H1 (cell line): Measurements from ENCODE around the gene RSRC2. TPM values are rescaled to one million over a fixed set of nuclear protein-coding genes. Genes with fewer than 3 reads are reported as not detected.

Experiments used
- CTCF ChIA-PET: fragments of 300-600 bp; sonication (Branson Sonifier 250); formaldehyde crosslinking; loops from one replicate; lab custom pipeline; 2021; ENCODE audit not compliant: partially characterized antibody; lab: Charles Lee
- POLR2A ChIA-PET: fragments of 300-600 bp; sonication (Branson Sonifier 250); formaldehyde crosslinking; loops from one replicate; lab custom pipeline; 2021; ENCODE audit warnings: inconsistent platforms; ENCODE audit not compliant: partially characterized antibody; lab: Charles Lee
- DNase-seq, 2 experiments: peaks; one replicate each; pipeline versions ENCODE4 v3.0.0 to v3.0.0-alpha.2; 2010 to 2022; ENCODE audit warnings: low spot score in 2 of 2, low read depth in 1 of 2, mixed read lengths in 1 of 2
- FAIRE-seq: peaks from 2 replicates; lab custom pipeline; 2011; peaks lifted over from hg19 to GRCh38; lab: Jason Lieb, UNC
- H2AFZ ChIP-seq: 2 replicates; pipeline ENCODE4 v1.8.1; 2012; ENCODE audit warnings: low read length, inconsistent platforms
- H2AK5ac ChIP-seq: 2 replicates; pipeline ENCODE4 v1.6.1; 2013; ENCODE audit warnings: low read depth, low read length
- H2BK120ac ChIP-seq: replicated peaks from 2 replicates; pipeline ENCODE3; 2013; ENCODE audit warnings: low read depth, low read length, inconsistent platforms
- H2BK12ac ChIP-seq: 2 replicates; pipeline ENCODE4 v1.6.1; 2013; ENCODE audit warnings: low read depth, low read length
- H2BK15ac ChIP-seq: 2 replicates; pipeline ENCODE4 v1.6.1; 2013; ENCODE audit warnings: low read length
- H2BK20ac ChIP-seq: 2 replicates; pipeline ENCODE4 v1.6.1; 2013; ENCODE audit warnings: low read length
- H2BK5ac ChIP-seq: 2 replicates; pipeline ENCODE4 v1.6.1; 2013; ENCODE audit warnings: low read depth, low read length
- H3K14ac ChIP-seq: 2 replicates; pipeline ENCODE4 v1.6.1; 2013; ENCODE audit warnings: inconsistent platforms; ENCODE audit not compliant: insufficient read length
- H3K18ac ChIP-seq: 2 replicates; pipeline ENCODE4 v1.6.1; 2013; ENCODE audit warnings: low read length; ENCODE audit errors: extremely low read depth
- H3K23ac ChIP-seq: 2 replicates; pipeline ENCODE4 v1.6.1; 2013; ENCODE audit warnings: inconsistent platforms; ENCODE audit not compliant: insufficient read length
- H3K23me2 ChIP-seq: 2 replicates; pipeline ENCODE4 v1.6.1; 2013; ENCODE audit warnings: low read depth, low read length
- H3K27ac ChIP-seq: 2 replicates; pipeline ENCODE4 v1.6.1; 2011; ENCODE audit warnings: low read depth, low read length, inconsistent platforms
- H3K27me3 ChIP-seq, 4 experiments: replicated peaks in 1 of 4; 1 replicate in 1 of 4; 2 replicates in 3 of 4; pipeline versions ENCODE4 v1.6.1 to v1.8.1; 2011 to 2013; ENCODE audit warnings: low read length in 3 of 4, mild to moderate bottlenecking in 3 of 4, inconsistent platforms in 2 of 4, mixed read lengths in 2 of 4, moderate library complexity in 1 of 4; ENCODE audit not compliant: control insufficient read depth in 3 of 4, insufficient read depth in 3 of 4; ENCODE audit errors: extremely low read depth in 1 of 4
- H3K36me3 ChIP-seq, 4 experiments: 2 replicates each; pipeline versions ENCODE4 v1.6.1 to v1.8.1; 2011 to 2013; ENCODE audit warnings: mild to moderate bottlenecking in 4 of 4, low read length in 3 of 4, moderate library complexity in 2 of 4, control low read depth in 1 of 4, inconsistent platforms in 1 of 4; ENCODE audit not compliant: insufficient read depth in 4 of 4, control insufficient read depth in 2 of 4
- H3K4ac ChIP-seq: replicated peaks from 2 replicates; pipeline ENCODE3; 2013; ENCODE audit warnings: low read length, low read depth, mixed read lengths, inconsistent platforms; ENCODE audit not compliant: insufficient read length
- H3K4me1 ChIP-seq, 4 experiments: replicated peaks in 1 of 4; 1 replicate in 1 of 4; 2 replicates in 3 of 4; pipeline versions ENCODE4 v1.6.1 to v1.8.1; 2011 to 2013; ENCODE audit warnings: low read length in 3 of 4, inconsistent platforms in 2 of 4, mixed read lengths in 1 of 4; ENCODE audit not compliant: insufficient read depth in 4 of 4, control insufficient read depth in 3 of 4
- H3K4me2 ChIP-seq, 2 experiments: 2 replicates each; pipeline versions ENCODE4 v1.6.1 to v1.8.1; 2011 to 2013; ENCODE audit warnings: low read depth in 2 of 2, low read length in 2 of 2, control low read depth in 1 of 2, inconsistent platforms in 1 of 2, mild to moderate bottlenecking in 1 of 2; ENCODE audit not compliant: insufficient read depth in 1 of 2
- H3K4me3 ChIP-seq, 4 experiments: fragments of 200-600, 300-600 bp in 1 of 4; sonication (generic), shearing (Covaris generic), sonication (Bioruptor Twin) in 1 of 4; 2 replicates each; pipeline versions ENCODE4 v1.5.1 to v1.8.1; 2011 to 2016; ENCODE audit warnings: low read length in 4 of 4, low read depth in 3 of 4, control low read depth in 2 of 4, inconsistent platforms in 2 of 4, mild to moderate bottlenecking in 2 of 4, mixed read lengths in 1 of 4, moderate library complexity in 1 of 4; ENCODE audit not compliant: insufficient read depth in 2 of 4; ENCODE audit errors: extremely low read depth in 1 of 4
- H3K56ac ChIP-seq: replicated peaks from 2 replicates; pipeline ENCODE3; 2013; ENCODE audit warnings: low read depth, mild to moderate bottlenecking, mixed read lengths, low read length, inconsistent platforms; ENCODE audit not compliant: insufficient read length
- H3K79me1 ChIP-seq: 2 replicates; pipeline ENCODE4 v1.6.1; 2013; ENCODE audit warnings: low read depth, low read length, control low read depth
- H3K79me2 ChIP-seq, 2 experiments: 2 replicates each; pipeline versions ENCODE4 v1.6.1 to v1.8.1; 2012 to 2013; ENCODE audit warnings: low read length in 2 of 2, mild to moderate bottlenecking in 2 of 2, inconsistent platforms in 1 of 2; ENCODE audit not compliant: insufficient read depth in 2 of 2, control insufficient read depth in 1 of 2
- H3K9ac ChIP-seq, 4 experiments: replicated peaks in 1 of 4; 1 replicate in 1 of 4; 2 replicates in 3 of 4; pipeline versions ENCODE4 v1.6.1 to v1.8.1; 2011 to 2013; ENCODE audit warnings: low read depth in 3 of 4, low read length in 3 of 4, control low read depth in 2 of 4, mild to moderate bottlenecking in 2 of 4, moderate library complexity in 2 of 4, inconsistent platforms in 1 of 4; ENCODE audit errors: extremely low read depth in 1 of 4
- H3K9me3 ChIP-seq, 2 experiments: 2 replicates each; pipeline versions ENCODE4 v1.6.1 to v1.8.1; 2012 to 2013; ENCODE audit warnings: mild to moderate bottlenecking in 2 of 2, moderate library complexity in 2 of 2, control low read depth in 1 of 2, inconsistent platforms in 1 of 2, low read depth in 1 of 2, low read length in 1 of 2, mixed read lengths in 1 of 2; ENCODE audit not compliant: insufficient read depth in 2 of 2
- H4K20me1 ChIP-seq, 2 experiments: replicated peaks in 1 of 2; 2 replicates each; pipeline versions ENCODE3 to v1.8.1; 2011 to 2013; ENCODE audit warnings: inconsistent platforms in 2 of 2, low read length in 2 of 2, mild to moderate bottlenecking in 1 of 2; ENCODE audit not compliant: insufficient read depth in 2 of 2, control insufficient read depth in 1 of 2
- H4K5ac ChIP-seq: 2 replicates; pipeline ENCODE4 v1.6.1; 2013; ENCODE audit warnings: low read length, low read depth, mixed read lengths, inconsistent platforms; ENCODE audit not compliant: insufficient read length
- H4K8ac ChIP-seq: 2 replicates; pipeline ENCODE4 v1.8.0; 2013; ENCODE audit warnings: mild to moderate bottlenecking, moderate library complexity, low read length, inconsistent platforms; ENCODE audit not compliant: insufficient read depth; ENCODE audit errors: extremely low read depth
- H4K91ac ChIP-seq: replicated peaks from 2 replicates; pipeline ENCODE3; 2013; ENCODE audit warnings: low read length, mixed read lengths, inconsistent platforms; ENCODE audit not compliant: insufficient read length
- BCL11A ChIP-seq, 2 experiments: IDR thresholded peaks; one replicate each; pipeline ENCODE4 v1.6.1; 2011; ENCODE audit warnings: low read depth in 2 of 2, low read length in 2 of 2, mild to moderate bottlenecking in 2 of 2
- CBX5 ChIP-seq: fragments of 300-800, 300-1000 bp; sonication (generic); IDR thresholded peaks from 2 replicates; pipeline ENCODE4 v1.7.1; 2016; ENCODE audit warnings: antibody characterized with exemption, low read length, low read depth
- EGR1 ChIP-seq: IDR thresholded peaks from 2 replicates; pipeline ENCODE4 v1.6.1; 2011; ENCODE audit warnings: low read depth, low read length, borderline replicate concordance
- NRF1 ChIP-seq: IDR thresholded peaks from 2 replicates; pipeline ENCODE4 v1.6.1; 2011; ENCODE audit warnings: mild to moderate bottlenecking, low read depth, low read length, improper control_type of control experiment
- RXRA ChIP-seq: IDR thresholded peaks from 2 replicates; pipeline ENCODE4 v1.6.1; 2011; ENCODE audit warnings: low read depth, mild to moderate bottlenecking, low read length, moderate library complexity; ENCODE audit not compliant: insufficient read depth
- TAF1 ChIP-seq: IDR thresholded peaks from 2 replicates; pipeline ENCODE4 v1.6.1; 2011; ENCODE audit warnings: mild to moderate bottlenecking, low read depth, low read length
- TBP ChIP-seq: IDR thresholded peaks from 2 replicates; pipeline ENCODE4 v1.6.1; 2011; ENCODE audit warnings: low read depth, low read length, improper control_type of control experiment
- WGBS, 2 experiments: shearing (Covaris generic) in 1 of 2; methylation state at CpG; one replicate each; pipeline versions ENCODE4 v1.1.6 to v1.1.7; 2013 to 2015; ENCODE audit warnings: low lambda C conversion rate in 2 of 2, mixed read lengths in 2 of 2, inconsistent platforms in 1 of 2, low coverage in 1 of 2, missing lambda C conversion rate in 1 of 2; ENCODE audit not compliant: insufficient replicate concordance in 2 of 2, insufficient coverage in 1 of 2, insufficient read length in 1 of 2; ENCODE audit errors: extremely low coverage in 1 of 2, missing lambda C conversion rate in 1 of 2; 5-methylcytosine and 5-hydroxymethylcytosine counted together
- polyA plus RNA-seq, 7 experiments: library from polyadenylated mRNA; depleted of rRNA in 3 of 7; stranded (reverse) in 5 of 7; unstranded in 2 of 7; fragments of >200 nt in 5 of 7; fragments of 200-250 nt in 2 of 7; gene quantifications; 1 replicate in 5 of 7; 2 replicates in 1 of 7; 4 replicates in 1 of 7; pipeline versions ENCODE4 v1.2.1 to v1.2.3, GENCODE V29; 2011 to 2013; ENCODE audit warnings: missing spikeins in 2 of 7, mixed read lengths in 2 of 7
- total RNA-seq: library from RNA; stranded (reverse); fragmentation: NEBNext Ultra II Directional; extraction: Animal tissue kit (Norgen Biotek cat#: 25700); gene quantifications from 2 replicates; pipeline ENCODE4 v1.2.1, GENCODE V29; 2021
- TF ChIP-seq, protein P1 (sequence below): IDR thresholded peaks from 2 replicates; pipeline ENCODE4 v1.6.1; 2012; ENCODE audit warnings: inconsistent platforms

Gene RSRC2
- total and polyA plus RNA-seq, 2 of the 8 experiments (the other 6 are each of a cell fraction or from before 2014, with no cell fraction given) = 15.9 to 71.4 TPM

DNA sequence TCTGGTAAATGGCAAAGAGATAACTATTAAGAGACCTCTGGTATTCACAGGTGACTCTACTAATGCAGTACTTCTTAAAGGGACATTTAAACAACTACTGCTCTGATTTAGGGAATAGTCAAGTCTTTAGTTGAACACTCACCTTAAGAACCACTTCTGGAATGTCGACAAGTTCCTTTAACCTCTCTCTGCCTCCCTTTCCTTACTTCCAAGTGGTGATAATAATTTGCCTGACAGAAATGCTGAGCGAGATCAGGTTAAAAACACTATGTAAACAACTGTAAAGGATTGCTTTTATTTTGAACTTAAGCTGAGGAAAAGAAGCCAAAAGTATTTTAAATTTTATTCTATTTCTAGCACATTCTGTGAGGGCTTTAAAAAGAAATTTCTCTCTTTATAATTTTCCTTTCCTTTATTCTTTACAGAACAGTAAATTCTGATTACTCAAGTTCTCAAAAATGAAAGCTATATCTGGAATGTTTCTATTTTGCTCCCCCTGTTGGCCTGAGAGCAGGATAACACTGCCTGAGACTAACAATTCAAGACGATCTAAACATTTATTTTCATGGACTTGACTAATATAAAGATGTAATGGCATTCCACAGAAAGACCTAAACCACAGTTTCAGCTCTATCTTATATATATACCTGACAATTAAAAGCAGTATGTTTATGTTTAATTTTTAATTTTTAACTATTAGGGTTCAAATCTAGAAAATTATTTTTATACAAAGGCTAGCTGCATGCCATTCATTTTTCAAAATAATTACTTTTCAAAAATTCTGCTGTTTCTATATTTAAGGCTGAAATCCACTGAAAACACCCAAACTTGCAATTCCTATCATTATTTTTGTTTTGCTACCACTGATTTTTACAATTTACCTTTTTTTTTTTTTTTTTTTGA is 55.2 kb downstream of the RSRC2 start:
- Histone ChIP-seq H3K4me1 (no peaks in the 10 kb centered on the region), H4K5ac (no peak overlapping the region), H3K23me2 (no peaks in the 10 kb centered on the region), H3K4ac (no peak overlapping the region), H2AK5ac (no peak overlapping the region), H3K36me3 (peaks cover 18 to 38% (median 26%) of the 10 kb centered on the region in 4 experiments; a peak in 7 of 8 replicates), H2BK20ac (no peak overlapping the region), H3K4me3 (no peak overlapping the region), H3K56ac (no peak overlapping the region), H2BK5ac (no peak overlapping the region), H2AFZ (no peak overlapping the region), H3K79me2 (no peaks in the 10 kb centered on the region), H3K27me3 (no peaks in the 10 kb centered on the region), H3K23ac (no peak overlapping the region), H4K8ac (no peak overlapping the region), H2BK120ac (no peak overlapping the region), H3K9ac (no peak overlapping the region), H3K18ac (no peak overlapping the region), H3K14ac (no peak overlapping the region), H2BK15ac (no peak overlapping the region), H3K79me1 (no peaks in the 10 kb centered on the region), H2BK12ac (no peak overlapping the region), H4K91ac (no peak overlapping the region), H4K20me1 (peaks cover 0 to 2% of the 10 kb centered on the region in 2 experiments), H3K27ac (0 out of 2 replicates have a peak overlapping the region, but pooled peaks have one; percentile 16), H3K9me3 (no peaks in the 10 kb centered on the region; a peak in 1 of 4 replicates), H3K4me2 (no peak overlapping the region)
- CTCF ChIA-PET = interaction anchor here (0.6 to 5.5 kb wide), 43 partner anchors 9 to 256 kb away, joined by 3 to 130 read pairs (median 5); partner anchors contain the start of gene ZCCHC8
- POLR2A ChIA-PET = interaction anchor here (0.9 to 5.9 kb wide), 10 partner anchors 9 to 165 kb away, joined by 3 to 43 read pairs (median 3); partner anchors contain the start of genes CLIP1, KNTC1, RSRC2 and ZCCHC8
- 83% methylated on average over 3 of the region's 3 CpGs; no CpG with 5 or more reads in 1 of the 2 experiments for WGBS, 2 experiments
- FAIRE-seq (no peak), DNase-seq (no peak)
- TF ChIP-seq BCL11A (IDR thresholded peaks at IDR 0.05; ENCODE audit: low read depth in 2 of 2, low read length in 2 of 2) (no peak), RXRA (no peak), NRF1 (no peak), CBX5 (no peak), TBP (no peak), TAF1 (no peak), EGR1 (no peak)
- TF ChIP-seq, protein P1, sequence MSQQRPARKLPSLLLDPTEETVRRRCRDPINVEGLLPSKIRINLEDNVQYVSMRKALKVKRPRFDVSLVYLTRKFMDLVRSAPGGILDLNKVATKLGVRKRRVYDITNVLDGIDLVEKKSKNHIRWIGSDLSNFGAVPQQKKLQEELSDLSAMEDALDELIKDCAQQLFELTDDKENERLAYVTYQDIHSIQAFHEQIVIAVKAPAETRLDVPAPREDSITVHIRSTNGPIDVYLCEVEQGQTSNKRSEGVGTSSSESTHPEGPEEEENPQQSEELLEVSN = no peak
